Tibial nerve (tissue), 4 donors: ENCODE measurements around the gene TRAPPC2L. TPM values are rescaled to one million over a fixed set of nuclear protein-coding genes. Genes with fewer than 3 reads are reported as not detected.

ENCODE experiments used
- DNase-seq, 2 donors: peaks; one replicate each; pipeline ENCODE4 v3.0.0-alpha.2; 2019; ENCODE audit warnings: low spot score in 2 of 2
- H3K27ac ChIP-seq, 4 donors: fragments of 200-600 bp; sonication (generic) in 3 of 4; one replicate each; pipeline ENCODE4 v1.5.1; 2017 to 2019; ENCODE audit warnings: mild to moderate bottlenecking in 1 of 4
- H3K27me3 ChIP-seq, 2 donors: fragments of 200-600 bp; sonication (generic) in 1 of 2; one replicate each; pipeline versions ENCODE4 v1.5.1 to v1.6.0; 2017 to 2019
- H3K36me3 ChIP-seq, 3 donors: fragments of 200-600 bp; sonication (generic); one replicate each; pipeline ENCODE4 v1.5.1; 2018 to 2019
- H3K4me1 ChIP-seq, 4 donors: fragments of 200-600 bp; sonication (generic) in 3 of 4; one replicate each; pipeline ENCODE4 v1.5.1; 2017 to 2019
- H3K4me3 ChIP-seq, 4 donors: fragments of 200-600 bp; sonication (generic) in 3 of 4; one replicate each; pipeline ENCODE4 v1.5.1; 2017 to 2019; ENCODE audit warnings: mild to moderate bottlenecking in 1 of 4, moderate library complexity in 1 of 4
- H3K9me3 ChIP-seq, 4 donors: fragments of 200-600 bp; sonication (generic) in 3 of 4; one replicate each; pipeline ENCODE4 v1.5.1; 2017 to 2019
- EP300 ChIP-seq, 2 donors: sonication (generic); formaldehyde crosslinking; IDR thresholded peaks; one replicate each; pipeline ENCODE4 v1.6.1; 2017; ENCODE audit warnings: antibody characterized with exemption in 2 of 2, mild to moderate bottlenecking in 1 of 2
- POLR2A ChIP-seq, 2 donors: fragments of 450-650 bp; IDR thresholded peaks; one replicate each; pipeline ENCODE4 v1.6.1; 2017; ENCODE audit warnings: antibody characterized with exemption in 2 of 2, mild to moderate bottlenecking in 2 of 2, moderate library complexity in 2 of 2
- WGBS, 2 donors: methylation state at CpG; one replicate each; pipeline ENCODE4 v1.1.5; 2018; 5-methylcytosine and 5-hydroxymethylcytosine counted together
- total RNA-seq, 4 donors: library from RNA; depleted of rRNA; stranded (reverse); fragments of >200 nt; gene quantifications; one replicate each; pipeline ENCODE4 v1.1.0, GENCODE V29; 2016
- TF ChIP-seq, protein P1 (sequence below), 5 experiments: fragments of 200-600 bp in 3 of 5; fragments of 450-650 bp in 2 of 5; sonication (generic) in 3 of 5; IDR thresholded peaks; one replicate each; pipeline ENCODE4 v1.5.1; 2016 to 2019; ENCODE audit warnings: antibody characterized with exemption in 5 of 5, mild to moderate bottlenecking in 3 of 5, moderate library complexity in 2 of 5

The TRAPPC2L gene
- total RNA-seq, 4 donors from 2014 or later = 18.0 to 36.6 (median 22.9) TPM

DNA sequence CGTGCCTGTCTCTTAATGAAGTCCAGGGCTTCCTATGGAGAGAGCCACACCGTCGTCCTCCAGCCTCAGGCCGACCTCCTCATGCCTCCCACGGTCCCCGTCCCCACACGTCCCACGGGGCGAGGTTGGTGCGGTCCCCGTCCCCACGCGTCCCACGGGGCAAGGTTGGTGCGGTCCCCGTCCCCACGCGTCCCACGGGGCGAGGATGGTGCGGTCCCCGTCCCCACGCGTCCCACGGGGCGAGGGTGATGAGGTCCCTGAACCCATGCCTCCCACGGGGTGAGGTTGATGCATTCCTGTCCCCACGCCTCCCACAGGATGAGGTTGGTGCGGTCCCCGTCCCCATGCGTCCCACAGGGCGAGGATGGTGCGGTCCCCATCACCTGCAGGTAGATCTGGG, 21.1 kb upstream of the TRAPPC2L start:
- H3K4me3 ChIP-seq = no peak overlapping the region
- no peak overlapping the region for H3K27ac ChIP-seq
- H3K9me3 ChIP-seq = no peaks in the 10 kb centered on the region
- H3K36me3 ChIP-seq = peaks cover 0 to 76% (median 10%) of the 10 kb centered on the region in 3 donors
- no peak for DNase-seq
- H3K4me1 ChIP-seq = no peaks in the 10 kb centered on the region
- TF ChIP-seq POLR2A (IDR thresholded peaks at IDR 0.05) = no peak
- TF ChIP-seq EP300 (IDR thresholded peaks at IDR 0.05) = no peak
- TF ChIP-seq, protein P1, sequence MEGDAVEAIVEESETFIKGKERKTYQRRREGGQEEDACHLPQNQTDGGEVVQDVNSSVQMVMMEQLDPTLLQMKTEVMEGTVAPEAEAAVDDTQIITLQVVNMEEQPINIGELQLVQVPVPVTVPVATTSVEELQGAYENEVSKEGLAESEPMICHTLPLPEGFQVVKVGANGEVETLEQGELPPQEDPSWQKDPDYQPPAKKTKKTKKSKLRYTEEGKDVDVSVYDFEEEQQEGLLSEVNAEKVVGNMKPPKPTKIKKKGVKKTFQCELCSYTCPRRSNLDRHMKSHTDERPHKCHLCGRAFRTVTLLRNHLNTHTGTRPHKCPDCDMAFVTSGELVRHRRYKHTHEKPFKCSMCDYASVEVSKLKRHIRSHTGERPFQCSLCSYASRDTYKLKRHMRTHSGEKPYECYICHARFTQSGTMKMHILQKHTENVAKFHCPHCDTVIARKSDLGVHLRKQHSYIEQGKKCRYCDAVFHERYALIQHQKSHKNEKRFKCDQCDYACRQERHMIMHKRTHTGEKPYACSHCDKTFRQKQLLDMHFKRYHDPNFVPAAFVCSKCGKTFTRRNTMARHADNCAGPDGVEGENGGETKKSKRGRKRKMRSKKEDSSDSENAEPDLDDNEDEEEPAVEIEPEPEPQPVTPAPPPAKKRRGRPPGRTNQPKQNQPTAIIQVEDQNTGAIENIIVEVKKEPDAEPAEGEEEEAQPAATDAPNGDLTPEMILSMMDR (IDR thresholded peaks at IDR 0.05) = no peak
- no peaks in the 10 kb centered on the region for H3K27me3 ChIP-seq
- WGBS, 2 donors = 91 to 94% methylated on average over 33 of the region's 33 CpGs

DNA sequence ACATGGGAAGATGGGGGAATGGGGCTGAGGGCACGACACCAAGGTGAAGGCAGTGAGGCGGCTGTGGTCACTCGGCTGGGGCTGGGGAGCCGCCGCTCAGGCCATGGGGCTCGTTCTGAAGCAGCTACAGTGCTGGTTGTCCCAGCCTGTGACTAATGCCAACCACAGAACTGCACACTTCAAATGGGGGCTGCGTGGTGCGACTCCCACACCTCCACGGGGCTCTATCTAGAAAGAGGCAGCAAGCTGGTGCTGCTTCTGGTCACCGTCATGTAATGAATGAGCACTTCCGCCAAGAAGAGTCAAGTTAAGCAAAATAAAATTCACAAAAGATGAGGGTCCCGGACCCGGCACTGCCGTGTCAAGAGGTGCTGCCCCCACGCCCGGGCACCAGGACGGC, 20.1 kb upstream of the TRAPPC2L start:
- Histone ChIP-seq H3K4me3 (no peak overlapping the region), H3K27me3 (no peaks in the 10 kb centered on the region), H3K36me3 (peaks cover 0 to 81% (median 10%) of the 10 kb centered on the region in 3 donors), H3K27ac (no peak overlapping the region), H3K9me3 (no peaks in the 10 kb centered on the region), H3K4me1 (no peaks in the 10 kb centered on the region)
- TF ChIP-seq POLR2A (IDR thresholded peaks at IDR 0.05) = no peak
- no peak for TF ChIP-seq EP300 (IDR thresholded peaks at IDR 0.05)
- TF ChIP-seq, protein P1 (IDR thresholded peaks at IDR 0.05) = no peak
- DNase-seq = no peak
- 93 to 94% methylated on average over 11 to 17 of the region's 17 CpGs for WGBS, 2 donors

DNA sequence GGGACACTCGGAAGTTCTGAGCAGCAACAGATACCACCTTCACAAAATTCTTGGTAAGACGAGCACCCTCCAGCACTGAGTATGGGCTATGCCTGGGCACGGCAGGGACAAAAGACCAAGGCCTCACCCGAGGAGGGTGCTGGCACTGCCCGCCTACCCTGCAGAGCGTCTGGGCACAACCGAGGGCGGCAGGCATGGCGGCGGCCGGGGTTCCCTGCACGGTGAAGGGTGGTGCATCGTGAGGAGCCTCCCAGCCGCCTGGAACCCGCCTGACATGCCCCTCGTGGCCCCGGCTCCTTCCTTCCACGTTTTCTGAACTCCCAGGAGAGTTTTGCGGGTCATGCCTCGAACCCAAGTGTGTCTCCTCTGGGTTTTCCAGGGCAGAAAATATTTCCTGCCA, 19.1 kb upstream of the TRAPPC2L start:
- Histone ChIP-seq H3K9me3 (no peaks in the 10 kb centered on the region), H3K4me3 (no peak overlapping the region), H3K4me1 (no peaks in the 10 kb centered on the region), H3K27me3 (no peaks in the 10 kb centered on the region), H3K27ac (no peak overlapping the region), H3K36me3 (peaks cover 0 to 84% (median 10%) of the 10 kb centered on the region in 3 donors)
- DNase-seq = no peak
- TF ChIP-seq POLR2A (IDR thresholded peaks at IDR 0.05) (no peak), EP300 (IDR thresholded peaks at IDR 0.05) (no peak)
- TF ChIP-seq, protein P1 (IDR thresholded peaks at IDR 0.05) = no peak
- WGBS, 2 donors = 83 to 94% methylated on average over 3 to 19 of the region's 20 CpGs

DNA sequence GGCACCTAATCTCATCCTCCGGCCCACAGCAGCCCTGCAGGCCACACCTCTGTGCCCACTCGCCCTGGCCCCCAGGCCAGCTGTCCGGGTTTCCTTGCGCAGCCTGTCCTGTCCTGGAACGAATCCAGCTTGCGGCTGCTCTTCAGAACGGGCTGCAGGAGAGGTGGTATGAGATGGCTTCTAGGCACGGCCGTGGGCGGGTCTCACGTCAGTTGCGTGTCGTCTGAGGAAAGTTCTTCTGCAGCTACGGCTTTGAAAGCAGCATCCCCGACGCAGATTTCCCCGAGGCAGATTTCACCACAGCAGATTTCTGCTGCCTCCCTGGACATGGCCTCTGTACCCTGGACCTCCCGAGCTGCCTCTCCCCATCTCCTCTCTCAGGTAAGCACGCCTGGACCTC, 18.4 kb upstream of the TRAPPC2L start:
- no peak overlapping the region for H3K4me3 ChIP-seq
- H3K4me1 ChIP-seq = no peaks in the 10 kb centered on the region
- no peaks in the 10 kb centered on the region for H3K9me3 ChIP-seq
- no peaks in the 10 kb centered on the region for H3K27me3 ChIP-seq
- TF ChIP-seq POLR2A (IDR thresholded peaks at IDR 0.05) = no peak
- TF ChIP-seq, protein P1 (IDR thresholded peaks at IDR 0.05) = no peak
- no peak for TF ChIP-seq EP300 (IDR thresholded peaks at IDR 0.05)
- H3K36me3 ChIP-seq = peaks cover 0 to 92% (median 10%) of the 10 kb centered on the region in 3 donors
- no peak for DNase-seq
- no peak overlapping the region for H3K27ac ChIP-seq
- 90% methylated on average over 19 of the region's 19 CpGs for WGBS, 2 donors

DNA sequence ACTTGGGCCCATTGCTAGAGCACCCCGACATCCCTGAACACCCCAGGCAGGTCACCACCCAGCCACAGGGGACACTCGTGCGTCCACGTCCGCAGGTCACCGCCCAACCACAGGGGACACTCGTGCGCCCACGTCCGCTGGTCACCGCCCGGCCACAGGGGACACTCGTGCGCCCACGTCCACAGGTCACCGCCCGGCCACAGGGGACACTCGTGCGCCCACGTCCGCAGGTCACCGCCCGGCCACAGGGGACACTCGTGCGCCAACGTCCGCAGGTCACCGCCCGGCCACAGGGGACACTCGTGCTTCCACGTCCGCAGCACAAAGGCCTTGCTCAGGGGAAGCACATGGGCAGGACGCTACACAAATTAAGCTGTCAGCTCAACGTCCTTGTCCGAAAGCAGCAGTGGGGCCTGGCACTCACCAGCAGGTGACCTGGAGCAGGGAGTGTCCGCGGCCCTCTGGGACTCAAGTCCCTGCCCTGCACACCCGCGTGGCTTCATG, 17.8 kb upstream of the TRAPPC2L start:
- no peak overlapping the region for H3K27ac ChIP-seq
- H3K4me3 ChIP-seq = no peak overlapping the region
- no peak for DNase-seq
- H3K9me3 ChIP-seq = no peaks in the 10 kb centered on the region
- H3K27me3 ChIP-seq = no peaks in the 10 kb centered on the region
- WGBS, 2 donors = 82 to 91% methylated on average over 37 to 39 of the region's 39 CpGs
- H3K36me3 ChIP-seq = peaks cover 0 to 91% (median 10%) of the 10 kb centered on the region in 3 donors
- no peak for TF ChIP-seq EP300 (IDR thresholded peaks at IDR 0.05)
- H3K4me1 ChIP-seq = no peaks in the 10 kb centered on the region
